DMS 273 treated with DMSO at 0.1 percent for 48 hours (cell line): ENCODE results near the gene C6orf15.

Experiments
- DNase-seq: peaks from one replicate; lab custom pipeline; 2025; lab: John Stamatoyannopoulos, UW

Gene C6orf15

GRCh38 chr6:31107052-31107451 lies 5.3 kb downstream of the C6orf15 start:
- DNase-seq, result no peak

- DNase-seq, result no peak
These were observed 9.2 kb downstream of the C6orf15 start for GRCh38 chr6:31103136-31103535.

GRCh38 chr6:31098449-31098938 lies 13.9 kb downstream of the C6orf15 start:
- DNase-seq, result no peak

- DNase-seq, result no peak
These were observed 15.7 kb downstream of the C6orf15 start for GRCh38 chr6:31096656-31097055.

- DNase-seq, result no peak
These were observed 16.2 kb downstream of the C6orf15 start for GRCh38 chr6:31096215-31096614.

GRCh38 chr6:31094389-31094881 lies 17.9 kb downstream of the C6orf15 start:
- DNase-seq, result no peak

- no peak for DNase-seq
These were observed 19.4 kb downstream of the C6orf15 start for GRCh38 chr6:31092769-31093505.

- DNase-seq, result no peak
These were observed 20.1 kb downstream of the C6orf15 start for GRCh38 chr6:31092238-31092637.

GRCh38 chr6:31091680-31092079 lies 20.7 kb downstream of the C6orf15 start:
- no peak for DNase-seq

- no peak for DNase-seq
These were observed 21.4 kb downstream of the C6orf15 start for GRCh38 chr6:31090973-31091364.

GRCh38 chr6:31090275-31090972 lies 22.0 kb downstream of the C6orf15 start:
- no peak for DNase-seq

- DNase-seq, result peak; percentile 20
These were observed 24.8 kb downstream of the C6orf15 start for GRCh38 chr6:31087494-31088089.

GRCh38 chr6:31086788-31087440 lies 25.5 kb downstream of the C6orf15 start:
- no peak for DNase-seq

GRCh38 chr6:31083742-31084354 lies 28.5 kb downstream of the C6orf15 start:
- DNase-seq, result peak; percentile 51

- no peak for DNase-seq
These were observed 30.5 kb downstream of the C6orf15 start for GRCh38 chr6:31081872-31082271.

- DNase-seq, result no peak
These were observed 32.6 kb downstream of the C6orf15 start for GRCh38 chr6:31079656-31080261.

- no peak for DNase-seq
These were observed 35.8 kb downstream of the C6orf15 start for GRCh38 chr6:31076611-31077010.

- DNase-seq, result no peak
These were observed 36.8 kb downstream of the C6orf15 start for GRCh38 chr6:31075528-31075927.

- no peak for DNase-seq
These were observed 38.0 kb downstream of the C6orf15 start for GRCh38 chr6:31074401-31074800.

GRCh38 chr6:31070711-31071197 lies 41.6 kb downstream of the C6orf15 start:
- DNase-seq, result peak; percentile 14

- DNase-seq, result no peak
These were observed 43.6 kb downstream of the C6orf15 start for GRCh38 chr6:31068669-31069340.
